Measurements from ENCODE around the gene REPIN1. TPM values are rescaled to one million over a fixed set of nuclear protein-coding genes. Genes with fewer than 3 reads are reported as not detected.

Gene REPIN1
- total and polyA plus RNA-seq, 12 donors = 47.5 to 294 (median 182) TPM

GRCh38 chr7:150373049-150373801 lies 4.6 kb downstream of the REPIN1 start:
- Histone ChIP-seq H3K36me3 (replicated peaks in 1 of 2) (peaks cover 0 to 41% of the 10 kb centered on the region in 2 donors), H3K4me3 (no peak overlapping the region), H3K4me1 (replicated peaks in 1 of 2) (peaks cover 17 to 39% of the 10 kb centered on the region in 2 donors), H3K27me3 (no peaks in the 10 kb centered on the region), H3K9me3 (replicated peaks in 1 of 3) (no peaks in the 10 kb centered on the region), H3K27ac (peak overlapping the region in 3 of 5 donors; percentile 23 to 56 (median 30))
- intact Hi-C loops (cut with DNase I) = loop anchor here in 1 of 2 donors (5.0 kb wide), 1 partner anchor 36 kb away; no protein-coding TSS in a partner anchor
- DNase-seq = peak in 3 of 7 donors; percentile 42 to 75 (median 46)
- TF ChIP-seq POLR2A (IDR thresholded peaks at IDR 0.05) = no peak
- TF ChIP-seq CTCF (IDR thresholded peaks at IDR 0.05) = no peak
- WGBS, 4 donors = 48 to 78% (median 63%) methylated on average over 12 to 21 of the region's 21 CpGs

- Histone ChIP-seq H3K36me3 (replicated peaks in 1 of 2) (peaks cover 0 to 41% of the 10 kb centered on the region in 2 donors), H3K27ac (peak overlapping the region in 1 of 5 donors; percentile 23), H3K4me3 (no peak overlapping the region), H3K27me3 (no peaks in the 10 kb centered on the region), H3K4me1 (replicated peaks in 1 of 2) (peaks cover 21 to 45% of the 10 kb centered on the region in 2 donors), H3K9me3 (replicated peaks in 1 of 3) (no peaks in the 10 kb centered on the region)
- peak in 1 of 7 donors; percentile 16 for DNase-seq
- WGBS, 4 donors = 76 to 91% (median 86%) methylated on average over 3 to 4 of the region's 4 CpGs
- no peak for TF ChIP-seq CTCF (IDR thresholded peaks at IDR 0.05)
- TF ChIP-seq POLR2A (IDR thresholded peaks at IDR 0.05) = no peak
- intact Hi-C loops (cut with DNase I) = loop anchor here in 1 of 2 donors (5.0 kb wide), 1 partner anchor 37 kb away; no protein-coding TSS in a partner anchor
Measured at GRCh38 chr7:150374026-150374425, 5.4 kb downstream of the REPIN1 start.

GRCh38 chr7:150374472-150374871 lies 5.8 kb downstream of the REPIN1 start:
- 95 to 98% (median 96%) methylated on average over 5 of the region's 5 CpGs for whole genome bisulfite sequencing, 4 donors
- peaks cover 20 to 46% of the 10 kb centered on the region in 2 donors for H3K4me1 ChIP-seq (replicated peaks in 1 of 2)
- no peak overlapping the region for H3K4me3 ChIP-seq
- H3K9me3 ChIP-seq (replicated peaks in 1 of 3) = no peaks in the 10 kb centered on the region
- intact Hi-C loops (cut with DNase I) = loop anchor here in 1 of 2 donors (5.0 kb wide), 1 partner anchor 37 kb away; no protein-coding TSS in a partner anchor
- no peak for TF ChIP-seq POLR2A (IDR thresholded peaks at IDR 0.05)
- TF ChIP-seq CTCF (IDR thresholded peaks at IDR 0.05) = no peak
- H3K27me3 ChIP-seq = no peaks in the 10 kb centered on the region
- DNase-seq = no peak
- peak overlapping the region in 1 of 5 donors; percentile 29 for H3K27ac ChIP-seq
- H3K36me3 ChIP-seq (replicated peaks in 1 of 2) = peaks cover 0 to 41% of the 10 kb centered on the region in 2 donors

- peaks cover 0 to 37% of the 10 kb centered on the region in 2 donors for H3K36me3 ChIP-seq (replicated peaks in 1 of 2)
- no peaks in the 10 kb centered on the region for H3K27me3 ChIP-seq
- no peak for TF ChIP-seq CTCF (IDR thresholded peaks at IDR 0.05)
- TF ChIP-seq POLR2A (IDR thresholded peaks at IDR 0.05) = no peak
- no peak for DNase-seq
- peaks cover 6 to 45% of the 10 kb centered on the region in 2 donors for H3K4me1 ChIP-seq (replicated peaks in 1 of 2)
- WGBS, 4 donors = 80 to 91% (median 86%) methylated on average over 10 of the region's 10 CpGs
- intact Hi-C loops (cut with DNase I) = no loop called here
- no peak overlapping the region for H3K4me3 ChIP-seq
- peak overlapping the region in 2 of 5 donors; percentile 13 for H3K27ac ChIP-seq
- no peaks in the 10 kb centered on the region for H3K9me3 ChIP-seq (replicated peaks in 1 of 3)
Measured at GRCh38 chr7:150375662-150376521, 7.3 kb downstream of the REPIN1 start.

All from adrenal gland (tissue), 12 donors.